Measurements from ENCODE around the gene KRT17. TPM values are rescaled to one million over a fixed set of nuclear protein-coding genes. Genes with fewer than 3 reads are reported as not detected.
A peak's percentile ranks its signal among the peaks of the same experiment; 100 is the strongest.

KRT17 gene
- total RNA-seq, 1 donor from 2014 or later = 258 TPM

DNA sequence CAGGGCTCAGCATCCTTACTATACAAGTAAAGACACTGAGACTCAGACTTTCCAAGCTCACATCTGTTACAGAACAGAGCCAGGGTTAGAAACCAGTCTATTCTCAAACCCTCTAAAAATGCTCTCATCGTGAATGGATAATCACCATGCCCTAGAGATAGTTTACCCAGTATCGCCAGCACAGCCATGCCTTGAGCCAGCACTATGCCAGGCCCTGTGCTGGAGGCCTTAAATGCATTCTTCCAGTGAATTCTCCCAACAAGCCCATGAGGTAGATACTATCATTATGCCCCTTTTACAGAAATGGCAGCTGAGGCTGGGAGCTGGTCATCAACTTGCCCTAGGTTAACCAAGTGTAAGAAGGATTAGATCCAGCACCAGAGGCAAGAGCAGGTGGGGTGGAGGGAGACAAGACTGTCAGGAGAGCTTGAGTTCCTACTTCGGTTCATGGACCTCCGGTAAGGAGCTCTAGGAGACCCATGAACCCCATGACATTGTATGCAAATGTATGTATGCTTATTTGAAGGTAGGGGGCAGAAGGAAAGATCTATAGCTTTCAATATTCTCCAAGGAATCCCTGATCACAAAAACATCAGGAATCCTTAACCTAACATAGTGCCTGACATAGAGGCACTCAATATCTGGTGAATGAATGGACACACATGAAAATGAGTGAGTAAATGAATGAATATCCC is 42.9 kb downstream of the KRT17 start:
- DNase-seq (ENCODE audit: low spot score) = no peak
- Mint-ChIP-seq H3K9me3 (ENCODE audit: low read depth) (no peaks in the 10 kb centered on the region), H3K36me3 (ENCODE audit: low read depth) (no peaks in the 10 kb centered on the region), H3K27me3 (ENCODE audit: low read depth) (peaks cover 25% of the 10 kb centered on the region), H3K4me3 (ENCODE audit: unreplicated experiment) (no peak overlapping the region), H3K4me1 (ENCODE audit: low read depth) (peaks cover 8% of the 10 kb centered on the region), H3K27ac (ENCODE audit: unreplicated experiment) (no peak overlapping the region)
- TF ChIP-seq, protein P1, sequence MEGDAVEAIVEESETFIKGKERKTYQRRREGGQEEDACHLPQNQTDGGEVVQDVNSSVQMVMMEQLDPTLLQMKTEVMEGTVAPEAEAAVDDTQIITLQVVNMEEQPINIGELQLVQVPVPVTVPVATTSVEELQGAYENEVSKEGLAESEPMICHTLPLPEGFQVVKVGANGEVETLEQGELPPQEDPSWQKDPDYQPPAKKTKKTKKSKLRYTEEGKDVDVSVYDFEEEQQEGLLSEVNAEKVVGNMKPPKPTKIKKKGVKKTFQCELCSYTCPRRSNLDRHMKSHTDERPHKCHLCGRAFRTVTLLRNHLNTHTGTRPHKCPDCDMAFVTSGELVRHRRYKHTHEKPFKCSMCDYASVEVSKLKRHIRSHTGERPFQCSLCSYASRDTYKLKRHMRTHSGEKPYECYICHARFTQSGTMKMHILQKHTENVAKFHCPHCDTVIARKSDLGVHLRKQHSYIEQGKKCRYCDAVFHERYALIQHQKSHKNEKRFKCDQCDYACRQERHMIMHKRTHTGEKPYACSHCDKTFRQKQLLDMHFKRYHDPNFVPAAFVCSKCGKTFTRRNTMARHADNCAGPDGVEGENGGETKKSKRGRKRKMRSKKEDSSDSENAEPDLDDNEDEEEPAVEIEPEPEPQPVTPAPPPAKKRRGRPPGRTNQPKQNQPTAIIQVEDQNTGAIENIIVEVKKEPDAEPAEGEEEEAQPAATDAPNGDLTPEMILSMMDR (IDR thresholded peaks at IDR 0.05) = no peak

DNA sequence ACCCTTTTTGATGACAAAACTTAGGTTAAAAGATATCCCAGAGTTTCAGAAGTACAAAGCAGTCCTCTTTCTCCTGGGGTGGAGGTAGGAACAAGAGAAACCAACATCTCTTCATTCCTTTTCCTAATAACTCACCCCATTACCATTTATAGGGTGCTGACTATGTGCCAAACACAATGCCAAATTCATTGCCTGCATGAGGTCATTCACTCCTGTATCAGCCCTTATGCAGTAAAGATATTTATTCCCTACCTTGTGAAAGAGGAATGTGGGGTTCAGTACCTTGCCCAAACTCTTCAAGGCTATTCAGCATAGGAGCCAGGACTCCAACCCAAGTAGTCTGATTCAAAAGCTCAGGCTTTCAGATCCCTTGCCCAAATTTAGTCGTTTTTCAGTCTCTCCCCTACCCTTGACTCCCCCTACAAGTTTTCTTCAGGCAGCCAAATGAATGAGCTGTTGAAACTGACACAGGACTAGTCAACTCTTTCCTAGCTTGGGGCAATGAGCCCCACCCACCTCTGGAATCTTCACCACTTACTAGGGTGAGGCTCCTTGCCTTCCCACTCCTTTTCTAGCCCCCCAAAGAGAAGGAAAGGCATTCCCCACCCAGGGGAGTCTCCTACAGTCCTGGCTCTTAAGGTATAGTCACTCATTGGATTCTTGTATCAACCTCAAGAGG is 43.5 kb downstream of the KRT17 start:
- Mint-ChIP-seq H3K9me3 (ENCODE audit: low read depth) (no peaks in the 10 kb centered on the region), H3K4me3 (ENCODE audit: unreplicated experiment) (no peak overlapping the region), H3K27me3 (ENCODE audit: low read depth) (peaks cover 30% of the 10 kb centered on the region), H3K4me1 (ENCODE audit: low read depth) (peaks cover 8% of the 10 kb centered on the region), H3K36me3 (ENCODE audit: low read depth) (no peaks in the 10 kb centered on the region), H3K27ac (ENCODE audit: unreplicated experiment) (no peak overlapping the region)
- DNase-seq (ENCODE audit: low spot score) = no peak
- TF ChIP-seq, protein P1 (IDR thresholded peaks at IDR 0.05) = no peak

DNA sequence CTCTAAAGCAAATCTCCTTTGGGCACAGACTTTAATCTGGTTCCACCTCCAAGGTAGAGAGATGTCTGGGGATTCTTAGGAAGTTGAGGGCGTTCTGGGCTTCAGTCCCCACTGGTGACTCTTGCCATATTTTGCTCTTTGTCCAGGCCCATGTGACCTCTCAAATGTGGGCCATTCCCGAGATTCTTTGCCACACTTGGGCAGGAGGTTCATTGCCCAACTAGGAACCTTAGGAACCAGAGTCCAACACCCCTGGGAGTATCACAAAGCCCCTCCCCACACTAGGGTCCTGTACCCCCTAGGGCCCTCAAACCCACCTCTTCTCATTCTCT is 44.2 kb downstream of the KRT17 start:
- no peak for DNase-seq (ENCODE audit: low spot score)
- H3K9me3 Mint-ChIP-seq (ENCODE audit: low read depth) = no peaks in the 10 kb centered on the region
- no peak overlapping the region for H3K4me3 Mint-ChIP-seq (ENCODE audit: unreplicated experiment)
- H3K4me1 Mint-ChIP-seq (ENCODE audit: low read depth) = peaks cover 8% of the 10 kb centered on the region
- H3K36me3 Mint-ChIP-seq (ENCODE audit: low read depth) = no peaks in the 10 kb centered on the region
- TF ChIP-seq, protein P1 (IDR thresholded peaks at IDR 0.05) = no peak
- H3K27ac Mint-ChIP-seq (ENCODE audit: unreplicated experiment) = no peak overlapping the region
- peaks cover 33% of the 10 kb centered on the region for H3K27me3 Mint-ChIP-seq (ENCODE audit: low read depth)

DNA sequence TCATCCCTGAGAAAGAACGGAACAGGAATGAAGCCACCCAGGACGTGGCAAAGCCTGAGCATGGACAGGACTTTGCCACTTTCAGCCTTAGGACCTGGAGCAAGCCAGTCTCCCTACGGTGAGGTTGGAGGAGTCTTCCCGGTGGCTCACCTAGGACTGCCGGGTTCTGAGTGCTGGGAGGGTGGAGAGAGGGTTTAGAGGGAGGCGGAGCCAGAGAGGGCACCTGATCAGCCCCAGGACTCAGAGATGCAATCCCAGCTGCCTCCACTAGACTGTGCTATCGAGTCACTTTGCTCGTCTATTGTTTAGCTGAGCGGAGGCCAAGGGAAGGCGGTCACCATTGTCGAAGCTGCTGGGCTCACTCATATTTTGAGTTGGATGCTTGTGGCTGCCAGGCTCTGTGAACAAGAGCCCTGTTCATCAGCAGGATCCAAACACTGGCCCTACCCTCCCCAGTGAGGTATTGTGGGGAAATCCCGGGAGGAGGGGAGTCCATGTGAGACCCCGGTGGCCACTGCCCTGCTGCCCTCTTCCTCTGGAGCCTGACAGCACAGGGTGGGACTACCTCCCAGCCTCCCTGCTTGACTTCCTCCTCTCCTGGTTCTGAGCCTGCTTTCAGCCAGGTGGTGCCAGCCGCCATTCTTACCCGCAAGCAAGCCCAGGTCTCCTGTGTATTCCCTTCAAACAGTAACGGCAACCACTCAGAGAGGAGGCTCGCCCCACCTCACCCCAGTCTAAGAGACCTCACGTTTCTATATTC is 44.7 kb downstream of the KRT17 start:
- no peak for DNase-seq (ENCODE audit: low spot score)
- Mint-ChIP-seq H3K4me3 (ENCODE audit: unreplicated experiment) (no peak overlapping the region), H3K27ac (ENCODE audit: unreplicated experiment) (no peak overlapping the region), H3K4me1 (ENCODE audit: low read depth) (peaks cover 8% of the 10 kb centered on the region), H3K27me3 (ENCODE audit: low read depth) (peaks cover 36% of the 10 kb centered on the region), H3K36me3 (ENCODE audit: low read depth) (no peaks in the 10 kb centered on the region), H3K9me3 (ENCODE audit: low read depth) (no peaks in the 10 kb centered on the region)
- TF ChIP-seq, protein P1 (IDR thresholded peaks at IDR 0.05) = peak; percentile 84

DNA sequence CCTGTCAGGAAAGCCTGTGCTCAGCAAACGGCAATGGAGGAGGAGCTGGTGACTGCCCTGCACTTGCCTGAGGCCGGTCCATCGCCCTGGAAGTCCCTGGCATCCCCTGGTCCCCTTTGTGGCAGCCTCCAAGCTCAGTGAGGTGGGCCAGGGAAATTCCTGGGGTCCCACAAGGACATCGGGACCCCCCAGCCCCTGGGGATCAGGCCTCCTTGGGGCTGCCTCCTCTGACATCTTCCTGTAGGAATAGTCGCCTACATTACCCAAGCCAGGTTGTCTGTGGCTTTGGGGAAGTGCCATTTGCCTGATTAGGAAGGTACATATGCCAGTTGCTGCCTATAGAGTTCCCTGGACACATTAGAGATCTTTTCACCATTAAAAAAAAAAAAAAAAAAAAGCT is 45.4 kb downstream of the KRT17 start:
- H3K4me1 Mint-ChIP-seq (ENCODE audit: low read depth) = peaks cover 8% of the 10 kb centered on the region
- H3K27me3 Mint-ChIP-seq (ENCODE audit: low read depth) = peaks cover 35% of the 10 kb centered on the region
- no peak overlapping the region for H3K4me3 Mint-ChIP-seq (ENCODE audit: unreplicated experiment)
- TF ChIP-seq, protein P1 (IDR thresholded peaks at IDR 0.05) = no peak
- no peaks in the 10 kb centered on the region for H3K9me3 Mint-ChIP-seq (ENCODE audit: low read depth)
- H3K27ac Mint-ChIP-seq (ENCODE audit: unreplicated experiment) = no peak overlapping the region
- H3K36me3 Mint-ChIP-seq (ENCODE audit: low read depth) = no peaks in the 10 kb centered on the region
- no peak for DNase-seq (ENCODE audit: low spot score)

Data from chondrocyte (in vitro differentiated cells).